Tibial artery (tissue), 4 donors: ENCODE data around the gene TMOD1.

ENCODE experiments used
- DNase-seq, 2 donors: peaks; one replicate each; pipeline ENCODE4 v3.0.0-alpha.2; 2019
- H3K27ac ChIP-seq, 2 donors: fragments of 200-600 bp; sonication (generic) in 1 of 2; 1 replicate in 1 of 2; 2 replicates in 1 of 2; pipeline ENCODE4 v1.5.1; 2018 to 2019; ENCODE audit warnings: mild to moderate bottlenecking in 1 of 2
- H3K27me3 ChIP-seq, 2 donors: fragments of 200-600 bp; sonication (generic) in 1 of 2; one replicate each; pipeline versions ENCODE4 v1.5.1 to v1.6.0; 2016 to 2019
- H3K36me3 ChIP-seq, 3 donors: fragments of 200-600 bp; sonication (generic) in 2 of 3; one replicate each; pipeline ENCODE4 v1.5.1; 2016 to 2019; ENCODE audit warnings: mild to moderate bottlenecking in 2 of 3
- H3K4me1 ChIP-seq, 4 donors: fragments of 200-600 bp; sonication (generic) in 2 of 4; 1 replicate in 3 of 4; 2 replicates in 1 of 4; pipeline ENCODE4 v1.5.1; 2016 to 2019
- H3K4me3 ChIP-seq, 2 donors: fragments of 200-600 bp; sonication (generic) in 1 of 2; 1 replicate in 1 of 2; 2 replicates in 1 of 2; pipeline ENCODE4 v1.5.1; 2018 to 2019; ENCODE audit warnings: mild to moderate bottlenecking in 2 of 2
- H3K9me3 ChIP-seq, 3 donors: fragments of 200-600 bp; sonication (generic) in 1 of 3; one replicate each; pipeline ENCODE4 v1.5.1; 2016 to 2019
- CTCF ChIP-seq, 2 experiments: fragments of 200-600 bp in 1 of 2; fragments of 450-650 bp in 1 of 2; IDR thresholded peaks; one replicate each; pipeline ENCODE4 v1.5.1; 2017 to 2019; ENCODE audit warnings: antibody characterized with exemption in 2 of 2, mild to moderate bottlenecking in 1 of 2, moderate library complexity in 1 of 2
- intact Hi-C: fragments of 100-400 bp; cut with DNase I; formaldehyde crosslinking; loops from one replicate; pipeline ENCODE4 v1.15.0; 2023; ENCODE audit warnings: low total_unique reads

TMOD1 gene

DNA sequence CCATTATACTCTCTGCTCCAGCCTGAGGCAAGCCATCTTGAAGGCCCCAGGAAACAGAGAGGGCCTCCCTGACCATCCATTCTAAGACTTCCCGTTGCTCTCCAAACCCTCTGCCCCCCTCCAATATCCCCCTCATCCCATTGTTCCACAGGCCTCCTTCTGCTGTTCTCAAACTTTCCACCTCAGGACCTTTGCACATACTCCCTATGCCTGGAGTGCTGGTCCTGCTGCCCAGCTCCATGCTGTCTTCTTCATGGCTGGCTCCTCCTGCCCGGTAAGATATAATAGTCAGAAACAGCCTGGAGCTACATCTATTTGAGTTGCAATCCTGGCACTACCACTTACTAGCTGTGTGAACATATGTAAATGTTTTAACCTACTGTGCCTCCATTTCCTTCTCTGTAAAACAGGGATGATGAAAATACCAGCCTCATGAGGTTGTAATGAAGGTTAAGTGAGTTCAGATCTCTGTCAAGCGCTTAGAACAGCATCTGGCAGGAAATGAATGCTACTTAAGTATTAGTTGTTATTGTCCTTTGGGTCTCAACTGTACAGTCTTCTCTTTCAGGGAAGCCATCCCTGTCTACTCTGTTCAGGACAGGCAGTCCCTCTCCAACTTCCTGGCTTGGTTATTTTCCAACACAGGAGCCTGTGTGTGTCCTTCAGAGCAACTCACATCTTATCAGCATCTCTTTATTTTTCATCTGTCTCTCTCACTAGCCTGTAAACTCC lies 45.8 kb downstream of the TMOD1 start:
- Histone ChIP-seq H3K27me3 (no peaks in the 10 kb centered on the region), H3K4me1 (peaks cover 0 to 48% (median 4%) of the 10 kb centered on the region in 4 donors), H3K36me3 (peaks cover 24 to 40% (median 31%) of the 10 kb centered on the region in 3 donors), H3K9me3 (no peaks in the 10 kb centered on the region), H3K4me3 (no peak overlapping the region), H3K27ac (peak overlapping the region in 1 of 2 donors; percentile 5)
- intact Hi-C loops: no loop called here
- no peak for TF ChIP-seq CTCF (IDR thresholded peaks at IDR 0.05)
- DNase-seq: no peak

- DNase-seq: no peak
- Histone ChIP-seq H3K27me3 (no peaks in the 10 kb centered on the region), H3K27ac (peak overlapping the region in 1 of 2 donors; percentile 22), H3K36me3 (peaks cover 29 to 45% (median 35%) of the 10 kb centered on the region in 3 donors), H3K4me3 (no peak overlapping the region), H3K4me1 (peaks cover 0 to 37% (median 4%) of the 10 kb centered on the region in 4 donors), H3K9me3 (no peaks in the 10 kb centered on the region)
- no peak for TF ChIP-seq CTCF (IDR thresholded peaks at IDR 0.05)
- intact Hi-C loops: no loop called here
Measured at GRCh38 chr9:97548379-97548778, 46.9 kb downstream of the TMOD1 start.

DNA sequence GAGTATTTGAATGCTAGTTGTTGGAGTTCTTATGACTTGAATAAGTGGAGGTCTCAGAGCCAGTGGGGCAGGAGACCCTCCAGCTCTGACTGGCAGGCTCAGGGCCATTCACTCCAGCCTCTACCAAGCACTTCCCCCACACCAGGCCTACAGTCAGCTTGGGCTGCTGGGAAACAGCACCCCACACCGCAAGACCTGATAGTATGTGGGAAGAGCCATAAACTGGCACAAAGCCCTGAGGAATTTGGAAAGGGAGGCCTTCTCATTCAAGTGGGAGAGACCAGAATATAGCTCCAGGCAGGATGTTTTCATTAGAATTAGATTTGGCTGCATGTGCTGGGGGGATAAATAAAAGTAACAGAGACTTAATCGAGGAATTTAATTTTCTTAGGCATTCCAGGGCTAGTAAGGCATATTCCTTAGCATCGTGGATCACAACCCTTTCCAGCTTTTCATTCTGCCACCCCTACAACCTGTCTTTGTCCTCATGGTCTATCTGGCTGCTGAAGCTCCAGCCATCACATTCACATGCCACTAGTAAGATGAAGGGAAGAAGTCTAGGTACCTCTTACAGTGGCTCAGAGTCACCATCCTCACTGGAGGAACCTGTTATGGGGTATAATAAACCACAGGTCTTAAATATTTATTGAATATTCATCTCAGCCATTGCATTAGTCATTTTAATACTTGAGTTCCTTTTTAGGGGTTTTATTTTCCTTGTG lies 47.5 kb downstream of the TMOD1 start:
- intact Hi-C loops: no loop called here
- TF ChIP-seq CTCF (IDR thresholded peaks at IDR 0.05): no peak
- no peak for DNase-seq
- H3K27ac ChIP-seq: peak overlapping the region in 1 of 2 donors; percentile 22
- no peaks in the 10 kb centered on the region for H3K9me3 ChIP-seq
- H3K36me3 ChIP-seq: peaks cover 35 to 51% (median 41%) of the 10 kb centered on the region in 3 donors
- H3K4me1 ChIP-seq: peaks cover 0 to 37% (median 4%) of the 10 kb centered on the region in 4 donors
- no peaks in the 10 kb centered on the region for H3K27me3 ChIP-seq
- no peak overlapping the region for H3K4me3 ChIP-seq

DNA sequence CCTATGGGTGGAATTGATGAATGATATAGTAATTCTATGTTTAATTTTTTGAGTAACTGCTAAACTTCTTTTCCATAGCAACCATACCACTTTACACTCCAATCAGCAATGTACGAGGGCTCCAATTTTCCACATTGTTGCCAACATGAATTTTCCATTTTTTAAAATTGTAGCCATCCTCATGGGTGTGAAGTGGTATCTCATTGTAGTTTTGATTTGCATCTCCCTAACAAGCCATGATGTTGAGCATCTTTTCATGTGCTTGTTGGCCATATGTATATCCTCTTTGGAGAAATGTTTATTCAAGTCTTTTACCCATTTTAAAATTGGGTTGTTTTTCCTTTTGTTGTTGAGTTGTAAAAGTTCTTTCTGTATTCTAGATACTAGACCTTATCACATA lies 48.9 kb downstream of the TMOD1 start:
- peaks cover 47 to 63% (median 50%) of the 10 kb centered on the region in 3 donors for H3K36me3 ChIP-seq
- H3K4me1 ChIP-seq: peaks cover 0 to 39% (median 4%) of the 10 kb centered on the region in 4 donors
- H3K4me3 ChIP-seq: no peak overlapping the region
- DNase-seq: no peak
- intact Hi-C loops: no loop called here
- H3K27me3 ChIP-seq: no peaks in the 10 kb centered on the region
- no peak overlapping the region for H3K27ac ChIP-seq
- no peak for TF ChIP-seq CTCF (IDR thresholded peaks at IDR 0.05)
- no peaks in the 10 kb centered on the region for H3K9me3 ChIP-seq

GRCh38 chr9:97551308-97551707 lies 49.8 kb downstream of the TMOD1 start:
- Histone ChIP-seq H3K9me3 (no peaks in the 10 kb centered on the region), H3K36me3 (peaks cover 43 to 56% (median 47%) of the 10 kb centered on the region in 3 donors), H3K4me3 (no peak overlapping the region), H3K27me3 (no peaks in the 10 kb centered on the region), H3K27ac (no peak overlapping the region), H3K4me1 (peaks cover 0 to 39% (median 12%) of the 10 kb centered on the region in 4 donors)
- intact Hi-C loops: no loop called here
- no peak for DNase-seq
- TF ChIP-seq CTCF (IDR thresholded peaks at IDR 0.05): no peak
